Measurements from ENCODE around the gene TRIM74.
"Not testable (repeated sequence)": the region's sequence is repeated elsewhere in the genome, so short reads cannot be mapped to it uniquely, and the experiment has no call there.

TRIM74 gene

GRCh38 chr7:72976434-72976833 is 7.2 kb upstream of the TRIM74 start:
- no CpG with 5 or more reads among the region's 12 CpGs for WGBS (ENCODE audit: insufficient coverage, insufficient read length)
- not testable (repeated sequence) for DNase-seq (ENCODE audit: low read depth, low spot score); H3K27me3 ChIP-seq (ENCODE audit: control insufficient read depth, insufficient read depth, low read length); H3K36me3 ChIP-seq (ENCODE audit: control insufficient read depth, insufficient read depth, low read length); H3K9me3 ChIP-seq (ENCODE audit: control insufficient read depth, insufficient read depth, low read length); H3K4me1 ChIP-seq (ENCODE audit: control insufficient read depth, insufficient read depth, low read length); H3K4me3 ChIP-seq (ENCODE audit: low read length); H3K27ac ChIP-seq (ENCODE audit: low read length)

- no CpG with 5 or more reads among the region's 55 CpGs for WGBS (ENCODE audit: insufficient coverage, insufficient read length)
Measured at GRCh38 chr7:72975656-72976286, 6.5 kb upstream of the TRIM74 start.

DNA sequence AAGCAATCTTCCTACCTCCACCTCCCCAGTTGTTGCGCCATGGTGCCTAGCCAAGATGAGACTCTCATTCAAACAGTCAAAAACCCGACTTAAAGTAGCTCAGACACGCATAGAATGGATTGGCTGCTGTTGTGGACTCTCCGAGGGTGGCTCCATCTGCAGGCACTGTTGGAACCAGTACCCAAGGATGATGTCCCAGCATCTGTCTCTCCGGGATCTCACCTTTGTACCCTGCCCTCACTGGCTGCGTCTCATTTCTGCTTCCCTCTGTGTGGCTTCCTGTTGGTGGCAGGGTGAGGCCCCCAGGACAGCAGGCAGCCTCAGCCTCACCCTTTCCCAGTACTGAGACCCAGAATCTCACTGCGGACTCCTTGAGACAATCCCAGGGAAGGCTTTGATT is 5.5 kb upstream of the TRIM74 start:
- H3K9me3 ChIP-seq (ENCODE audit: control insufficient read depth, insufficient read depth, low read length); H3K36me3 ChIP-seq (ENCODE audit: control insufficient read depth, insufficient read depth, low read length); H3K4me1 ChIP-seq (ENCODE audit: control insufficient read depth, insufficient read depth, low read length); H3K27ac ChIP-seq (ENCODE audit: low read length); DNase-seq (ENCODE audit: low read depth, low spot score); H3K4me3 ChIP-seq (ENCODE audit: low read length); H3K27me3 ChIP-seq (ENCODE audit: control insufficient read depth, insufficient read depth, low read length): not testable (repeated sequence)
- WGBS (ENCODE audit: insufficient coverage, insufficient read length) = no CpG with 5 or more reads among the region's 7 CpGs

More at GRCh38 chr7:72975656-72976286, 6.5 kb upstream of the TRIM74 start:
- H3K36me3 ChIP-seq (ENCODE audit: control insufficient read depth, insufficient read depth, low read length); H3K27ac ChIP-seq (ENCODE audit: low read length); H3K4me1 ChIP-seq (ENCODE audit: control insufficient read depth, insufficient read depth, low read length); H3K27me3 ChIP-seq (ENCODE audit: control insufficient read depth, insufficient read depth, low read length); DNase-seq (ENCODE audit: low read depth, low spot score); H3K4me3 ChIP-seq (ENCODE audit: low read length); H3K9me3 ChIP-seq (ENCODE audit: control insufficient read depth, insufficient read depth, low read length): not testable (repeated sequence)

DNA sequence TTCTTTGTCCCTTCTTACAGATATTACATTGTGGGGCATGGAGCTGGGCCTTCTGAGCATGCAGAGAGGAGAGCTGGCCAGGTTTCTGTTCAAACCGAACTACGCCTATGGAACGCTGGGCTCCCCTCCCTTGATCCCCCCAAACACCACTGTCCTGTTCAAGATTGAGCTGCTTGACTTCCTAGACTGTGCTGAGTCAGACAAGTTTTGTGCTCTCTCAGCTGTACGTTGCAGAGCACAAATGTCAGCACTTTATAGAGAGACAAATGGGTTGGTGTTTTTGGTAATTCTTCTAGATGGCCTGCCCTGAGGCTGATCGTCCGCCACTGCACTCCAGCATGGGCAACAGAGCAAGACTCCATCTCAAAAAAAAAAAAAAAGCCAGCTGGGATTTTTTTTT is 2.2 kb upstream of the TRIM74 start:
- not testable (repeated sequence) for H3K27me3 ChIP-seq (ENCODE audit: control insufficient read depth, insufficient read depth, low read length); H3K36me3 ChIP-seq (ENCODE audit: control insufficient read depth, insufficient read depth, low read length); H3K4me1 ChIP-seq (ENCODE audit: control insufficient read depth, insufficient read depth, low read length); DNase-seq (ENCODE audit: low read depth, low spot score); H3K4me3 ChIP-seq (ENCODE audit: low read length); H3K9me3 ChIP-seq (ENCODE audit: control insufficient read depth, insufficient read depth, low read length); H3K27ac ChIP-seq (ENCODE audit: low read length)
- no CpG with 5 or more reads among the region's 6 CpGs for WGBS (ENCODE audit: insufficient coverage, insufficient read length)

DNA sequence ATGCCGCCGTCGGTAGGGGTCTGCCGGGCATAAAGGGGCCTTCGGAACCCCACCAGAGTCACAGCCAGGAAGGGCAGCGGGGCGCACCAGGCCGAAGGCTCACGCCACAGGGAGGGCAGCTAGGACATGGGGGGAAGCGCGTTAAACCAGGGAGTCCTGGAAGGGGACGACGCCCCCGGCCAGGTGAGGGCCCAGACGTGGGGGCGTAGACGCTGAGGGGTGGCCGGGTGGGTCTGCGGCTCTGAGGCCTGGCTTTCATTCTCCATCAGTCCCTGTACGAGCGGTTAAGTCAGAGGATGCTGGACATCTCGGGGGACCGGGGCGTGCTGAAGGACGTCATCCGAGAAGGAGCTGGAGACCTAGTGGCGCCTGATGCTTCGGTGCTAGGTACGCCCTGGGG is 422 bp upstream of the TRIM74 start:
- WGBS (ENCODE audit: insufficient coverage, insufficient read length) = no CpG with 5 or more reads among the region's 29 CpGs
- H3K4me3 ChIP-seq (ENCODE audit: low read length) = not testable (repeated sequence)

DNA sequence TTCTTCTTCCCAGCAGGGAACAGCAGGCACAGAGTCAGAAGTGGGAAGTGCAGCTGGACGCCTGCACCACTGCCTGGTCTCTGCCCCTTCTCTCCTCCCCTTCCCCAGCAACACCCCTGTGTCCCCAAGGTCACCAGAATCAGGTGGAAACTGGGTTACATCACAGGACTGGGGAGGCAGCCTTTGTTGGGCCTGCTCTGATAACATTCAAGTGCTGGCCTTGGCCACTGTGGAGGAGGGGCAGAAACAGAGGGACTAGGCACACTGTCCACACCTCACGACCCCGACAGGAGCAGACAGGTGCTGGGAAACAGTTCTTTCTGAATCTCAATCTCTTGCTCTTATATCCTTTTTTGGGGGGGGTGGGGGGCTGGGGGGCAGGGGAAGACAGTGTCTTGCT is 2.4 kb downstream of the TRIM74 start:
- H3K27me3 ChIP-seq (ENCODE audit: control insufficient read depth, insufficient read depth, low read length); H3K9me3 ChIP-seq (ENCODE audit: control insufficient read depth, insufficient read depth, low read length); H3K36me3 ChIP-seq (ENCODE audit: control insufficient read depth, insufficient read depth, low read length); H3K4me3 ChIP-seq (ENCODE audit: low read length); H3K4me1 ChIP-seq (ENCODE audit: control insufficient read depth, insufficient read depth, low read length); H3K27ac ChIP-seq (ENCODE audit: low read length); DNase-seq (ENCODE audit: low read depth, low spot score): not testable (repeated sequence)
- no CpG with 5 or more reads among the region's 3 CpGs for WGBS (ENCODE audit: insufficient coverage, insufficient read length)

More for the DNA sequence above, 422 bp upstream of the TRIM74 start:
- not testable (repeated sequence) for DNase-seq (ENCODE audit: low read depth, low spot score); H3K9me3 ChIP-seq (ENCODE audit: control insufficient read depth, insufficient read depth, low read length); H3K27ac ChIP-seq (ENCODE audit: low read length); H3K36me3 ChIP-seq (ENCODE audit: control insufficient read depth, insufficient read depth, low read length); H3K4me1 ChIP-seq (ENCODE audit: control insufficient read depth, insufficient read depth, low read length); H3K27me3 ChIP-seq (ENCODE audit: control insufficient read depth, insufficient read depth, low read length)

DNA sequence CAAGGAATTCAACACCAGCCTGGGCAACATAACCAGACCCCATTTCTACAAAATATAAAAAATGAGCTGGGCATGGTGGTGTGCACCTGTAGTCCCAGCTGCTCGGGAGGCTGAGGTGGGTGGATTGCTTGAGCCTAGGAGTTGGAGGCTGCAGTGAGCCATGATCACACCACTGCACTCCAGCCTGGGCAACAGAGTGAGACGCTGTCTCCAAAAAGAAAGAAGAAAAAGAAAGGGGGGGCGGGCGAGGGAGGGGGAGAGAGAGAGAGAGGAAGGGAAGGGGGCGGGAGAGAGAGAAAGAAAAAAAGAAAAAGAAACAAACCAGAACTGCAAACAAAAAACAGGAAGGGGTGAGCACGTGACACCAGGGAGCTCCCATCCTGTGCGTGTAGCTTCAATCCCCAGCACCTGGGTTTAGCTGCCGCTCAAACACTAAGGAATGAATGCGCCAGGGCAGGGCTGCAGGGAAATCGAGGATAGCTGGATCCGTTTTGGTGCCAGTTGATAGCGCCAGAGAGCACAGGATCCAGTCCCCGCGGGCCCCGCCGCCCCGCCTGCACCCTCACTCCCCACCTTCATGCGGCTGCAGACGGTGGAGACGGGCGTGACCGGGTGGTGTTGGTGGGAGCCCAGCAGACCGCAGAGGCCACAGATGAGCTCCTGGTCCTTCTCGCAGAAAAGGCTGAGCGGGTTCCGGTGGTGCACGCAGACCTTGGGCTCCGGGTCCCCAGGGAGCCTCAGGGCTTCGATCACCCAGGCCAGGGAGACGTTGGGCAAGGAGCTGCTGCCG is 3.9 kb downstream of the TRIM74 start:
- not testable (repeated sequence) for H3K27ac ChIP-seq (ENCODE audit: low read length); H3K9me3 ChIP-seq (ENCODE audit: control insufficient read depth, insufficient read depth, low read length); H3K36me3 ChIP-seq (ENCODE audit: control insufficient read depth, insufficient read depth, low read length); H3K27me3 ChIP-seq (ENCODE audit: control insufficient read depth, insufficient read depth, low read length); H3K4me3 ChIP-seq (ENCODE audit: low read length); H3K4me1 ChIP-seq (ENCODE audit: control insufficient read depth, insufficient read depth, low read length); DNase-seq (ENCODE audit: low read depth, low spot score)
- WGBS (ENCODE audit: insufficient coverage, insufficient read length) = no CpG with 5 or more reads among the region's 31 CpGs

- WGBS (ENCODE audit: insufficient coverage, insufficient read length) = no CpG with 5 or more reads among the region's 8 CpGs
- H3K27me3 ChIP-seq (ENCODE audit: control insufficient read depth, insufficient read depth, low read length); DNase-seq (ENCODE audit: low read depth, low spot score); H3K9me3 ChIP-seq (ENCODE audit: control insufficient read depth, insufficient read depth, low read length); H3K27ac ChIP-seq (ENCODE audit: low read length); H3K4me3 ChIP-seq (ENCODE audit: low read length); H3K36me3 ChIP-seq (ENCODE audit: control insufficient read depth, insufficient read depth, low read length); H3K4me1 ChIP-seq (ENCODE audit: control insufficient read depth, insufficient read depth, low read length): not testable (repeated sequence)
Measured at GRCh38 chr7:72963056-72963455, 6.2 kb downstream of the TRIM74 start.

GRCh38 chr7:72961346-72961650 is 8.0 kb downstream of the TRIM74 start:
- H3K4me3 ChIP-seq (ENCODE audit: low read length); H3K27ac ChIP-seq (ENCODE audit: low read length); H3K36me3 ChIP-seq (ENCODE audit: control insufficient read depth, insufficient read depth, low read length); DNase-seq (ENCODE audit: low read depth, low spot score); H3K9me3 ChIP-seq (ENCODE audit: control insufficient read depth, insufficient read depth, low read length); H3K4me1 ChIP-seq (ENCODE audit: control insufficient read depth, insufficient read depth, low read length); H3K27me3 ChIP-seq (ENCODE audit: control insufficient read depth, insufficient read depth, low read length): not testable (repeated sequence)
- WGBS (ENCODE audit: insufficient coverage, insufficient read length) = no CpG with 5 or more reads among the region's 9 CpGs

DNA sequence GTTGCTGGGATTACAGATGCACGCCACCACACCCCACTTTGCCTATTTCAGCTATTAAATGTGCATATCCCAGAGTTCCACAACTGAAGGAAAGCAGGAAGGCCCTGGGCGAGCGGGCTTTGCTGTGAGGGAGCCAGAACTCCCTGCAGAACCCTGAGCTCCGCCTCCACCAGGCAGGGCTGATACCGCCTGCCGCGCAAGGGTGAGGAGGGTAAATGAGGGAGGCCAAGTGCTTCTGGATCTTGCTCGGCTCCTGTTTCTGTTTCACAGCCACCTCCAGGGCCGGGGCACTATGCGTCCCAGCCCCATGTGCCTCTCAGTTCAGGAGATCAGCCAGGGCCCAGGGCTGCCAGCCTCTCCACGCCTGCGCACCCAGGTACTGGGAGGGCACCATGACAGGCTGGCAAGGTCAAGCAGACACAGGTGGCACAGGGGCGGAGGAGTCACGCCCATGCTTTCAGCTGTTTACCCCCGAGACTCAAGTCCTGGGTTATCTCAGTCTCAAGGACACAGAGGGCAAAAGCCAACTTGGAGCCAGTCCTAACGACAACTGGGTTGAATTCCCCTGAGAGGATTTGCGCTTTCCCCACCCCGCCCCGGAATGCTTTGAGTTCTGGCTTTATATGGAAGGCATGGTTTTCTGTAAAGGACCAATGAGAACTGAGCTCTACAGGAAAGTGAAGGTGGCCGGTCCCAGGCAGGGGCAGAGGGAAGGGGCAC is 8.5 kb downstream of the TRIM74 start:
- H3K27ac ChIP-seq (ENCODE audit: low read length); H3K27me3 ChIP-seq (ENCODE audit: control insufficient read depth, insufficient read depth, low read length); H3K4me1 ChIP-seq (ENCODE audit: control insufficient read depth, insufficient read depth, low read length); DNase-seq (ENCODE audit: low read depth, low spot score); H3K36me3 ChIP-seq (ENCODE audit: control insufficient read depth, insufficient read depth, low read length); H3K9me3 ChIP-seq (ENCODE audit: control insufficient read depth, insufficient read depth, low read length); H3K4me3 ChIP-seq (ENCODE audit: low read length): not testable (repeated sequence)
- no CpG with 5 or more reads among the region's 20 CpGs for WGBS (ENCODE audit: insufficient coverage, insufficient read length)
